Measurements from ENCODE around the gene METTL21A.

GRCh38 chr2:207594264-207594663, 30.9 kb downstream of the METTL21A start:
- TF ChIP-seq CTCF (IDR thresholded peaks at IDR 0.05): no peak
- no peak for TF ChIP-seq POLR2A (IDR thresholded peaks at IDR 0.05)

Measured in heart left ventricle (tissue), 13 donors.